ENCODE data around the gene ELL2.

ELL2 gene

DNA sequence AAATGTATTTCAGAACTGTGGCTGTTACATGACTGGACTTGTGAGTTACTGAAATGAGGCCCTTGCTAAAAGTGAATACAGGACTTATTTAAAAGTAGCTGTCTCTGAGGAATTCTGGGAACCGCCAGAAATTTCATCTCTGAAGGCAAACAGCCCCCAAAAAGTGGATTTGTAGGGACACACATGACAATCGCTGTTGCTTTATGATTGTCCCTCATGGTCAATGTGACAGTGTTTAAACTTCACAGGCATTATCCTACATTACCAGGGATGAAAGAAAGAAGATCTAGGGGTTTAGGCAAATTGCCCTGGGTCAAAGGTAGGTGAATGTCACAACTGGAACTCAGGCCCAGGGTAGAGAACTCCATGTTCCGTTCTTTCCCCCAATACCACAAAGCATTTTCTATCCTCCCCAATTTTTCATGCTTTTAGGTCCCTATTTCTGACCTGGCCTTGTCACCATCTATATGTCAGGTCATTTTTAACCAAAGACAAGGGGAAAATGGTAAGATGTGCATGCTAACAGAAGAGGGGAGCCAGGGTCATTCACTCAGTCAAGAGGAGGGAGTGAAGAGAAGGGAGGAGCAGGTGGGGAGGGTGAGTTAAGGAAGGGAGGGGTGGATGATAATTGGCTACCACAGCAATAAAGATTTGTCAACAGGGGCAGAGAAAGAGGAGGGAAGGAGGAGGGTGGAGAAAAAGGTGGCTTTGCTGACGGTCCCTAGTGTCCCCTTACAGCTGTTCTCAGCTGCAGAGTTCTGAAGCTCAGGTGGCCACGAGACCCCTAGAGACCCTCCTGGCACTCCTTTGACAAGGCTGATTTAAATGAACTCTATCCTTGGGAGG lies 81.3 kb downstream of the ELL2 start:
- DNase-seq (ENCODE audit: low read depth in 3 of 3) = no peak

DNA sequence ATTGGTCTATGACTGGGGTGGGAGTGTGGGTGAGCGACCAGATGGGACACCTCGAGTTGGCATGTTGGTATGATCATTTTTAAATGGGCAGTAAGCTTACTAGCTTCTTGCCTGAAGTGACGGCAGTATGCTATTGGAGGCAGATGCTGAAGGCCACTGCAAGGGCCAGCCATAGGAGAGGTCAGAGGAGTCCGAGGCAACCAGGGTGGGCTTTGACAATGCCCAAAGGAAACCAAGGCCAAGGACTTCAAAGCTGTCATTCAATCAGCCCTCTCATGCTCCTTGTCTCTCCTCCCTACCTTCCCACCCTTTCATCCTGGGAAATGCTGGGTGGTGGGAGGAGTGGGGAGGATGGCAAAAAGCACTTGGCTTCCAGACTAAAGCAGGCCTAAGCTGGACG lies 82.0 kb downstream of the ELL2 start:
- no peak for DNase-seq (ENCODE audit: low read depth in 3 of 3)

DNA sequence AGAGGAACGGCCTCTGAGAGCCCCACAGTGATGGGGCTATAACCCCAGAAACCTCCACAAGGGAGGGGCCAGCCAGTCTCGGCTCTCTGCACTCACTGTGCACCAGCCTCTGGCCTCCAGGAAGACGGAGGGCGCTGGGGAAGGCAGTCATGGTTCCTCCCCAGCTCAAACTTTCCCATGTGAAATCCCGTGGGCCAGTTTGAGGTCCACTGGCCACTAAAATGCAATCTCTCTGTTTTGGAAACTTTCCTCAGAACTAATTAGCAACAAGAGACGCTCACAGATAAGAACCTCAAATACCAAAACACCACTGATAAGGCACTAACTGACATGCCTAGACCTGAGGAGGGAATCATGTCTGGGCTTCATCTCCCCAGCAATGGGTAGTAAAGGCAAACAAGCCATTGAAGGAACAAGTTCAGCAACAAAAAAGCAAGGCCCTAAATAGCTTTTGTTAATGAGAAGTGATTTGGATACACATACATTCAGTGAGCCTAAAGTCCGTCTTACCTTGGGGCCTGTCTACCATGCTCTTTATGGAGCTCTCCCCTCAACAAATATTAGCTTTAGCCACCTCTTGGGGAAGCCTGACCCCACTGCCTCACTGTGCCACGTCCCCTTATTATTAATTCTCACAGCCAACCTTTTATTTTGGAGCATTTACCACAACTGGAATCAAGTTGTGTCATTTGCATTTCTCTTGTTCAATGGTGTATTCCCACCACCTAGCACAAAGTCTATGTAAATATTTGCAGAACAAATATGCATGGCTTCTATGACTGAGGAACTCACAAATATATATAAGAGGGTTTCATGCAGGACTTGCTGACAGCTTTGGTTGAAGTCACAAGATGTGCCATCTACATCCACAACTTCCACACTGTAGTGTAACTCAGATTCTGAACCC lies 83.0 kb downstream of the ELL2 start:
- DNase-seq (ENCODE audit: low read depth in 3 of 3) = no peak

DNA sequence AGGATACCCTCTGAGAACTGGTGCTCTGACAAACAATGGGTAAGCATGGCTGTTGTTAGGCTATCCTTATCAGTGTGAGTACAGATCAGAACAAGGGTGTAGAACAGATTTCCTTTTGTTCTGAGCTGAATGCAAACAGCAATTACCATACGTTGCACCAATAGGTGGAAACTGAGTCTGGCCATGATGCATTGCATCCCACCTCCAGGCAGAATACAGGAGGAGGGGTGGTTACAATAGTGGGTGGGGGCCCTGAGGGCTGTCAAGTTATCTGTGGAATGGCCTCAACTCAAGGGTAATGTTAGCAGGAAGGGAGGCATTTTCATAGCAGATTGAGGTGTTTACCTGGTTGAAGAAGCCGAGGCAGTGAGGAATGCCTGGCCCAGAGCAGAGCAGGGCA lies 84.9 kb downstream of the ELL2 start:
- DNase-seq (ENCODE audit: low read depth in 3 of 3) = no peak

DNA sequence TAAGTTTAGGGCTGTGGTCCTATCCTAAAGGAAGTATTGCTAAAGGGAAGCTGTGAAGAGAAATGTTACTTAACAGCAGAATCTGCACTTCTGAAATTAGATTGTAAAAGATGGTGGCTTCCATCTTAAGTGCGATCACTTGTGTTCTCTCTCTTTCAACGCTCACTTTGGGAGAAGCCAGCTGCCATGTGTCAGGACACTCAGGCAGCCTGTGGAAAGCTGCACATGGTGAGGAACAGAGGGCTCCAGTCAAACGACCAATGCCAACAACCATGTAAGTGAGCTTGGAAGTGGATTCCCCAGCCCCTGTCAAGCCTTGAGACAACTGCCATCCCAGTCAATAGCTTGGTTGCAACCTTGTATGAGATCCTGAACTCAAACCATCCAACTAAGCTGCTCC lies 87.4 kb downstream of the ELL2 start:
- no peak for DNase-seq (ENCODE audit: low read depth in 3 of 3)

DNA sequence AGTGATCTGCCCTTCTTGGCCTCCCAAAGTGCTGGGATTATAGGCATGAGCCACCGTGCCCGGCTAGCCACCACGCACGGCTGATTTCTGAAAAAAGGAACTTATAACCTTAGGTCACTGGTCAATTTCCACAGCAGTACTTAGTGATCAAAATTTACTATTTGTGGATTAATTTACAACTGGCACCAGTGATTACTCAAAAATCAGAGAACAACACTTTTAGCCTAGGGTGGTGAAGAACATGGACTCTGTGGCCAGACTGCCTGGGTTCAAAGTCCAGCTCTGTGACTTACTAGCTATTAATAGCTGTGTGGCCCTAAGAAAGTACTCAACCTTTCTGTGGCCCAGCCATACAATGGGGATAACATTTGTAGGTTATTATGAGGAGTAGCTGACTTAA lies 88.3 kb downstream of the ELL2 start:
- no peak for DNase-seq (ENCODE audit: low read depth in 3 of 3)

DNA sequence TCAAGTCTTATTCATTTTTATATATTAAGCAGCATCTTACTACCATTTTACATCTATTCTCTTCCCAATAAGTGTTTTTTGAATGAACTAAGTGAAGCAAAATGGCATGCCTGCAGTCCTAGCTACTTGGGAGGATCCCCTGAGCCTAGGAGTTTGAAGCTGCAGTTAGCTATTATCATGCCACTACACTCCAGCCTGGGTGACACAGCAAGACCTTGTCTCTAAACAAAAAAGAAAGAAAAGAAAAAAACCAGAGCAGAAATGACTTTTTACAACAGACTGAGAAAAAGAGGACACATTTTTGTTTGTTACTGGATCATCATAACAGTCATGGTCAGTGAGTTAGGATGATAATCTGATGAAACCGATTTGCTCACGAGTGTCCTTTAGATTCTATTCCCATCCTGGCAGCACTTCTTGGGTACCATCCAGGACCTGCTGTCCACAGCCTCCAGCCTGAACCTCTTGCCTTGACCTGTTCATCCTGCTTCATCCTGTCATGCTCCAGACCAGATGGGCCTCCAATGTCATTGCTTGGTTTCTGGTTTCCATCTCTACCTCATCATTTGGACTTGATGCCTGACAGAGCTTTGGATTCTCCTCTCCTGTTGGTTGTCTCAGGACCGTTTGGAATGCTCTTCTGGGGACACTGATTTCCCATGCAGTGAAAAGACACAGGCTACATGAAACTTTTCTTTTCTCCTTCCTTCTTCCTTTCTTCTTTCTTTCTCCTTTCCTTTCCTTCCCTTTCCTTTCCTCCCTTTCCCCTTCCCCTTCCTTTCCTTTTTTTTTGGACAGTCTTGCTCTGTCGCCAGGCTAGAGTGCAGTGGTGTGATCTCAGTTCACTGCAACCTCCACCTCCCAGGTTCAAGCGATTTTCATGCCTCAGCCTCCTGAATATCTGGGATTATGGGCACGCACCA lies 89.0 kb downstream of the ELL2 start:
- no peak for DNase-seq (ENCODE audit: low read depth in 3 of 3)

DNA sequence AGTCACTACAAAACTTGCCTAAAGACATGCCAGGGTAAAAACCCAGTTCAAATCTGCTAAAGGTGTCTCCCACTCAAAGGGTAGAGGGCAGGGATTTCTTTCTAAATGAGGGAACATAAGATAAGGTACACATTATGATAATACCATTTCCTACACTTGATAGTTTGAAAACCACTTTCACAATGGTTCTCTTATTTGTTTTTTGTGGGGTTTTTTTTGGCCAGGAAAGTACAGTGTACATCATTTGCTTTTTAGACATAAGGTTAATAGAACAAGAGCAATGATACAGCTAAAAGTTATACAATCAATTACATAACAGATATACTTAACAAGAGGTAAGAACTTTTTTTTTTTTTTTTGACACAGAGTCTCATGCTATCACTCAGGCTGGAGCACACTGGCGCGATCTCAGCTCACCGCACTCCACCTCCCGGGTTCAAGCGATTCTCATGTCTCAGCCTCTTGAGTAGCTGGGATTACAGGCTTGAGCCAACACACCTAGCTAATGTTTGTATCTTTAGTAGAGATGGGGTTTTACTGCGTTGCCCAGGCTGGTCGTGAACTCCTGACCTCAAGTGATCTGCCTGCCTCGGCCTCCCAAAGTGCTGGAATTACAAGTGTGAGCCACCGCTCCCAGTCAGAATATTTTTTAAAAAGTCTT lies 90.4 kb downstream of the ELL2 start:
- no peak for DNase-seq (ENCODE audit: low read depth in 3 of 3)

DNA sequence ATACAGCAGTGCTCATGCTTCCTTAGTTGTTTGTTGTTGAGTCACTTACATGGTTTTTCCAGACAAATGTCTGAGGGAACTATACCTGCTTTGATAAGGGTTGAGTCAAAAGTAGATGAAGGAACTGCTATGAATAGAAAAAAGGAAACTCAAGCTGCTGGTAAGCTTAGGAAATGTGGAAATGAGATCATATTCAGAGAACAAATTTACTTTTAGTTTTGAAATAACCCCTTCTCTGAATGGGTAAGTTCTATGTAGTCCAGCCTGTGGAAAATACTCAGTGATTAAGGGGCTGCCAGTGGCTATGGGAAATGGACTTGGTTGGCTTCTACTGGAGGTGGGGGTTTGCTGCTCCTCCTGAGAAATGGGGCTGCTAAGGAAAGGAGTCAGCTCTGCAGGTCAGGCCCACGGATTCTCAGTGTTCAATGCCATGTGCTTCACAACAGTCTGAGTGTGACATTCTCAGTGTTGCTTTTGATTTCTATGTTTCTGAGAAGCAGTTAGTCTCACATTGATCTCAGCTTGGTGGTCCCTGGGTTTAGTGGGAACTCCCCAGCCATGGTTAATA lies 91.5 kb downstream of the ELL2 start:
- peak; percentile 34 to 61 (median 49) for DNase-seq (ENCODE audit: low read depth in 3 of 3)

DNA sequence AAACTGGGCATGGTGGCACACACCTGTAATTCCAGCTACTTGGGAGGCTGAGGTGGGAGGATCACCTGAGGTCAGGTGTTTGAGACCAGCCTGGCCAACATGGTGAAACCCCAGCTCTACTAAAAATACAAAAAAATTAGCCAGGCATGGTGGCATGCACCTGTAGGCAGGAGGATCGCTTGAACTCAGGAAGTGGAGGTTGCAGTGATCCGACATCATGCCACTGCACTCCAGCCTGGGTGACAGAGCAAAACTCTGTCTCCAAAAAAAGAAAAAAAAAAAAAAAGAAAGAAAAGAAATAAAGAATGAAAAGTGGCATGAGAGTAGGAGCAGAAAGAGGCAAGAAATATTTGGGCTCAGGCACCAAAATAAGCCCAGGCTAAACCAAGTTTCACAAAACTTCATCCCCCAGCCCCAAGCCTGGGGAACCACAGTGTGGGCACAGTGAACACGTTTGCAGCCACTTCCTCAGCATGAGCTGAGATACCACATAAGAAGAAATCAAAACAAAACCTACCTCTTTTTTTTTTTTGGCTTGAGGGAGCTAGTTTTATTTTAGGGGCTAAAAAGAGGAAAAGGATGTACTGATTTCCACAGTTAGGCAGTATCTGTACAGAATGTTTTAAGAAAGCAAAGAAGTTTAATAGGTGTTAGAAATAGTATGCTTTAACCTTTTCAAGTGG lies 92.3 kb downstream of the ELL2 start:
- DNase-seq (ENCODE audit: low read depth in 3 of 3) = peak in 1 of 3 donors; percentile 43

DNA sequence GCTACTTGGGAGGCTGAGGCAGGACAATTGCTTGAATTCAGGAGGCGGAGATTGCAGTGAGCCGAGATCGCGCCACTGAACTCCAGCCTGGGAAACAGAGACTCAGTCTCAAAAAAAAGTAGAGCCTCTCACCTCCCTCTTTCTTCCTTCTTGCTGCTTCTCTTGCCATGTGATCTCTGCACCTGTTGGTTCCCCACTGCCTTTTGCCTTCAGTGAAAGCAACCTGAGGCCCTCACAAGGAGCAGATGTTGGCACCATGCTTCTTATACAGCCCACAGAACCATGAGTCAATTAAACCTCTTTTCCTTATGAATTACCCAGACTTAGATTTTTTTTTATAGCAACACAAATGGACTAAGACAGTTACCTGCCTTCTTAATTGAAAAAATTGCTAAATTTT lies 93.5 kb downstream of the ELL2 start:
- DNase-seq (ENCODE audit: low read depth in 3 of 3) = no peak

DNA sequence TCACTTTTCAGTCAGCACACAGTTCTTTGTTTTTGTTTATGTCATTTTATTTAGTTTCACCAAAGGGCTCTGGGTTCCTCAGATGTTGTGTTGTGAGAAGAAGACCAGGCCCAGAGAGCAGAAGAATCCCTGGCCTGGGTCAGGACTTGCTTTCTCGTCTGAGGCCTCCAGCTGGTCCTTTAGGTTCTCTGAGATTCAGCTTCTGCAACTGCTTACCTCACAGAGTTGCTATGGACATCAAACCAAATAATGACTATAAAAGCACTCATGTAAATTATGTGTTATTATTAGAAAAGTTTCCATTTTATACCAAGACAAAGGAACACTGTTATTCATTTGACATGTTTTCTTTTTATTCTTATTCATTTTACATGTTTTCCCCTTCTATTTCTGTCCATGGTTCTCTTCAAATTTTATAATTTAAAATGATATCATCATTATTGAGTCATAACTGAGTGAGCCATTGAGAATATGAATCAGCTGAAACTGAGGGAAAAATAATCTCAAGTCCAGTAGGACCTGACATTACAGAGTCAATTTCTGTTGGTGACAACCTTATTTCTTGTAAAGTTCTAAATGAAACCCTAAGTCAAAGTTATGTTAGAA lies 95.1 kb downstream of the ELL2 start:
- DNase-seq (ENCODE audit: low read depth in 3 of 3) = no peak

DNA sequence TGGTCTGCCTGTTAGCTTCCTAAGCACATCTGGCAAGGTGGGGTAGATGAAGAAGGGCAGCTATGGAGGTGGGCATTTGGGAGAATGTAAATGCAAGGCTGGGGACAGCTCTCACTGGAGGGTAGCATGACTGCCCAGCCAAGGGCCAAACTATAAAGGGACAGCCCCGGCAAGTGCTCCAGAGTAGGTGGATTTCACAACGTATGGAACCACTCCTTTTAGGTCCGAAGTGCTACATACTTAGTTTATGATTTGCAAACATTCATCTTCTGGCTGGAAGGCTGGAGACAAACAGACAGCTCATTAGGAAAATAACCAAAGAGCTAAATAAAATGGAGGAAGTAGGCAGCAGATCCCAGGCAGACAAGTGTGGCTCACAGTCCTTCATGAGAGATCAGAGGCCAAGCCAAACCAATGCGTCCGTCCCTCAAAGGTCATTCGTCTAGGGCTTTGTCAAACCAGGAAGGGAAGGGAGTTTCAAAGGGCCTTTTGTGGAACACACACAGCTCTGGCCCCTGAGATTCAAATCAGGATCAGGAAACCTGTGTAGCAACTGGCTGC lies 96.6 kb downstream of the ELL2 start:
- DNase-seq (ENCODE audit: low read depth in 3 of 3) = no peak

DNA sequence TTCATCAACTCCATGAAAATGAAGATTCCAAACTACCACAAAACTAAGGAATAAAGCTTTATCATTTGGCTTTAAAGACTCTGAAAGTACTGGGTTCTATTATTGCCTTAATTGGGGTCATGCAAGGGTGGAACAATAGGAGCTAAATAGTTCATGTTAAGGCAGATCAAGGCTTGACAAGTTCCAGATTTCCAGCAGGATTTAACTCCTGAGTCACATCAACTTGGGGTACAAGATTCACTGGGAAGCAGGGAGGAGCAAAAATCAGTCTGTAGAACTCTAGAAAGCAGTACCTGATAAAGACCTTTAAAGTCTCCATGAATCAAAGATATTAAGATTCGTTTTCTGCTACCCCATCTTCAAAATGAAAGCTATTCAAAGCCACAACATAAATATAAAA lies 97.2 kb downstream of the ELL2 start:
- DNase-seq (ENCODE audit: low read depth in 3 of 3) = no peak

DNA sequence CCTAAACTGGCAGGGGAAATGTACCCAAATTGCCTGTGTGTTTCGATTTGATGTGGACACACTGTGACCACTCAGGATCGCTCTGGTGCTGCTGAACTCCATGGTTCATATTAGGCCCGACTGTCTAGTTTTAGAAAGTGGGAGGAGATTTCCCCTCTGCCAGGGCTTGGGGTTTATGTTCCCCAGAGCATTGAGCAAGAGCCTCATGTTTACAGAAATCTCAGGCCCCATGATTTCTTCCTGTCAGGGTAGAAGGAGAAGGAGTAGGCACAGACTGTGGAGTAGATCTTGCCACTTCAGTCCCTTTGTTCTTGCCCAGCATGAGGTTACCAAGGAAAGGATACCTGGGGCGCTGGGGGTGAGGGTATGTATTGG lies 98.3 kb downstream of the ELL2 start:
- DNase-seq (ENCODE audit: low read depth in 3 of 3) = no peak

DNA sequence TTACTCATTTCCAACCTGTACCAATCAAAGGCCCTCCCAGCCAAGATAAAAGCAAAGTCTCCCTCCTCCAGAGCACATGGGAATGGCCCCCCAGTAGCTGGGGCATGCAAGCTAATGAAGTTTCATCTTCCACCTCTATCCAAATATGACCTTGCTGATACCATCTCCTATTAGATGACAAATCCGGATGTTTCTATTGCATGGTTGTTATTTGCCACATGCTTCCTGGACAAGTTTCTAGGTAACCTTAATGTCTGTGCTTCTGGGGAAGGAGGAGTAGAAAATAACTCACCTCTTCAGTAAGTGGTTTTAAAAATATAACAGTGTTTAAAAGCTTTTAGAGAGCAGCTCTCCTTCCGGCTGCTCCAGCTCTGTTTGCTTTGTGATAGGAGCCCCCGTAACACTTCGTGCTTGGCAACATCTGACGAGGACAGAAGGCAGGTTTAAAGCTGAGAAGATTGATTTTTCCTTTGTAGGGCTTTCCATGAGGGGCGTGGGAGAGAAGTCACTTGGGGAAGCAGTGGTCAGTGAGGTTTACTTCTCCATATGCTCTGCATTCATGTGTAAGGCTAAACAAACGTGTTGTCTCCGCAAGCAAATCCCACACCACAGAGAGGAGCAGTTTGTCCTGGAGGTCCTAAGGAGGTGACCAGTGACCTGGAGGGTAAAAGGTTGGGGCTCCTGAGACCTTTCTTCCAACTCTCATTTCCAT lies 98.8 kb downstream of the ELL2 start:
- DNase-seq (ENCODE audit: low read depth in 3 of 3) = no peak

DNA sequence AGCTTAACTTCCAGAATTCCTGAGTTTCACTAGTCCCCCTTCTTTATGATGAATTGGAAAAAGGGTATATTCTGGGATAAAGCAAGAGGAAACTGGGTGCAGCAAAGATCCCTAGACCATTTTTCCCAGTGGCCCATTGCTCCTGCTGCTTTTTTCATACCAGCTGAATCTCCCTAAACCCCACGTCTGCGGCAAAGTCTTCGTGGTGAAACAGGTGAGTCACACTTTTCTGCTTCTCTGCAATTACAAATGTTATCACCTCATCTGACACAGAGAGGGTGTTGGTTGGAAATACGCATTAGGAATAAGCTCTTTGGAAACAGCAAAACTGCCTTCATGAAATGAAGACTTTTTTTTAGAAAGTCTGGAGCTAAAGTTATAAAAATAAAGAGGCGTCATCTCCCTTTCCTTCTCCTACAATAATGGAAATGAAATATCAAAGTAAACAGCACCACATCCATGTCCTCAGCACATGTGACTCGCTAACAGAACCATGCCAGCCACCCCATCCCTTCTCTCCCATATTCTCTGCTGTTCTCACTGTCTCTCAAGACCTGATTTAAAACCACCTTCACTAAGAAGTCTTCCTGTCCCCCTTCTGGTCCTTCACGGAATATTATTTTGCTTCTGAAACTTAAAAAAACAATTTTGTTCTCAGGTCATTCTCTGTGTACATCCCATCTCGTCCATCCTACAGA lies 99.6 kb downstream of the ELL2 start:
- DNase-seq (ENCODE audit: low read depth in 3 of 3) = no peak

DNA sequence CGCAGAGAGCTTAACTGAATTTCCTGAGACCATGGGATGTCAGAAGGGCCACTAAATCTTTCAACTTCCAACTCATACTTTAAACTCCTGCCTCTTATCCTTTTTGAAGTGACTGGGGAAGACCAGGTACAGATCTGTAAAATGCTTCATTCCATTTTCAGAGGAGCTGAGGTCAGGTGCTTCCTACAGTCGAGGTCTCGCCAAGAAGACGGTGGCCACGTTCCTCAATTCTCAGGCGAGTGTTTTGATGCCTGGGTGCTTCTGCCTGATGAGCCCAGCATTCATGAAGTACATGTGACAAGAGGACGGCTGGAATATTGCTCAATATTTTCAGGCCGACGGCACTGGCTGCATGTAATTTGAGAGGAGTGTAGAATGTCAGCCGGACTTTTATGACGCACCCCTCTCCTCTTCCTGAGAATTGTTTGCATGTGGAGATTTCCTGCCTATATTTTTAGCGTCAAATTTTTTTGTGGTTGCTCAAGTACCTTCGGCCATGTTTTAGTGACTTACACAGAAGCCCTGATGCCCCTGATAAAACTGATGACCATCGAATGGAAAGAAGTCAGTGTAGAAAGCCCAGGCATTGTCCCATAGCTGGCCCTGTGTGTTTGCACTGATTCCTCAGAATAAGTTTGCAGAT lies 100.3 kb downstream of the ELL2 start:
- no peak for DNase-seq (ENCODE audit: low read depth in 3 of 3)

Measured in stimulated activated CD4-positive, alpha-beta T cell treated with anti-CD3 and anti-CD28 coated beads, TNF-alpha, amount 100 ng/mL, for 48 hours (primary cell).